Measurements from ENCODE around the gene TVP23A.
"Not testable (repeated sequence)": the region's sequence is repeated elsewhere in the genome, so short reads cannot be mapped to it uniquely, and the experiment has no call there.

TVP23A gene

GRCh38 chr16:10745841-10746240, 72.8 kb downstream of the TVP23A start:
- DNase-seq (ENCODE audit: low spot score) = no peak

GRCh38 chr16:10744370-10745030, 74.1 kb downstream of the TVP23A start:
- no peak for DNase-seq (ENCODE audit: low spot score)

- peak; percentile 94 for DNase-seq (ENCODE audit: low spot score)
These were observed 74.8 kb downstream of the TVP23A start, which contains the start of gene NUBP1 for GRCh38 chr16:10743610-10744369. Gene NUBP1, plus strand, starts transcription at chr16:10743842. Its CDS starts 22 bp downstream, at chr16:10743864.

GRCh38 chr16:10743227-10743609, 75.4 kb downstream of the TVP23A start:
- DNase-seq (ENCODE audit: low spot score) = no peak

- no peak for DNase-seq (ENCODE audit: low spot score)
These were observed 76.8 kb downstream of the TVP23A start for GRCh38 chr16:10741844-10742243.

GRCh38 chr16:10741249-10741648, 77.3 kb downstream of the TVP23A start:
- DNase-seq (ENCODE audit: low spot score) = not testable (repeated sequence)

GRCh38 chr16:10740845-10741208, 77.8 kb downstream of the TVP23A start:
- no peak for DNase-seq (ENCODE audit: low spot score)

GRCh38 chr16:10740000-10740844, 78.4 kb downstream of the TVP23A start:
- no peak for DNase-seq (ENCODE audit: low spot score)

- DNase-seq (ENCODE audit: low spot score) = peak; percentile 65
These were observed 80.1 kb downstream of the TVP23A start for GRCh38 chr16:10738231-10739077.

GRCh38 chr16:10737068-10737625, 81.4 kb downstream of the TVP23A start:
- DNase-seq (ENCODE audit: low spot score) = peak; percentile 63

- no peak for DNase-seq (ENCODE audit: low spot score)
These were observed 86.8 kb downstream of the TVP23A start for GRCh38 chr16:10731790-10732189.

- DNase-seq (ENCODE audit: low spot score) = no peak
These were observed 89.2 kb downstream of the TVP23A start for GRCh38 chr16:10729104-10730048.

GRCh38 chr16:10728003-10728887, 90.3 kb downstream of the TVP23A start:
- no peak for DNase-seq (ENCODE audit: low spot score)
